GM18511 (cell line): ENCODE results near the gene SNU13.
A peak's percentile ranks its signal among the peaks of the same experiment; 100 is the strongest.
"Not testable (repeated sequence)": the region's sequence is repeated elsewhere in the genome, so short reads cannot be mapped to it uniquely, and the experiment has no call there.

Source experiments
- ATAC-seq: cut with Tn5 transposase; IDR thresholded peaks from one replicate; pipeline ENCODE4 v1.9.1; 2021; ENCODE audit warnings: mild to moderate bottlenecking, moderate library complexity; ENCODE audit not compliant: unreplicated experiment

Gene SNU13

GRCh38 chr22:41688365-41689211 is at the start of gene SNU13:
Gene SNU13, minus strand, starts transcription at chr22:41688867. Its CDS starts 71 bp downstream, at chr22:41688796.
- peak; percentile 78 for ATAC-seq

GRCh38 chr22:41733241-41733640 is 44.6 kb upstream of the SNU13 start:
- not testable (repeated sequence) for ATAC-seq

DNA sequence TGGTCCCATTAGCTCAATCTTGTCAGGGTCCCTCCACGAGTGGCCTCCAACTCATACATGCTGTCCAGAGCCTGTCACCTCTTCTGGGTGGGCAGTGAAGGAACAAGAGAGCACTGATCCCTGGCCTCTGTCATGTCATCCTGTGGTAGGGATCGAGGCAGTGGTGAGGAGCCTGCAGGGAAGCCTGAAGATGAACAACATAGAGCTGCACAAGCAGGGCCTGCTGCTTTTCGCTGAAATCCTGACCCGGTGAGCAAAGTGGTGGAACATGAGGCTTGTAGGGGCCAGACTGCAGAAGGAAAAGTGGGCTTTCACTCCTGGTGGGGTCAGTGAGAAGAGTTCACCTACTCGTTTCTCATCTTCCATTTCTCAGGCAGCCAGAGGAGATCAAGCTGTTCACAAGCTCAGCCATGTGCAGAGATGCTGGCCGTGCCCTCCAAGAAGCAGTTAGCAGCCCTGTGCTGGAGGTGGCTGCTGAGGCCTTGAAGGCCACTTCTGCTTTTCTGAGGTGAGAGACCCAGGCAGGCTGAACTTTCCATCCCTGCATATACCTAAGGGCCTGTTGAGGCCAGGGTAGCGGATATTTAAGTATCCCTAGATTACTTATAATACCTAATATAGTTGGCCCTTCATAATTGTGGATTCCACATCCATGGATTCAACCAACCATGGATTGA is 43.6 kb upstream of the SNU13 start:
- no peak for ATAC-seq

- ATAC-seq = no peak
Measured at GRCh38 chr22:41731609-41732008, 42.9 kb upstream of the SNU13 start.

GRCh38 chr22:41725510-41726110 is 36.9 kb upstream of the SNU13 start:
- no peak for ATAC-seq

DNA sequence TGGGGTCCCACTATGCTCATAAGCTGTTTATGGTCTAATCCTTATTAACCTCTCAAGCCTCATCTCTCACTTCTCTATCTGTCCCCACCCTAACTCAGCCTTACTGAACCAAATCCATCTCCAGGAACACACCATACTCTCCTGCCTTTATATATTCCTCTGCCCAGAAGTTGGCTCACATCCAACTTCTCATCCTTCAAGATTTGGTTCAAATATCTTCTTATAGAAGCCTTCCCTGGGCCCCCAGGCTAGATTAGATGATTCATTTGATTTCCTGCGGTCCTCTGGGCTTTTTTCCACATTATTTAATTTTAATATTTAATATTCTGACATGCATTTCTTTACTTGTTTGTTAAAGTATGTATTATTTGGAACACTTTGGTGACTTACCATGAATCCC is 33.8 kb upstream of the SNU13 start:
- no peak for ATAC-seq

DNA sequence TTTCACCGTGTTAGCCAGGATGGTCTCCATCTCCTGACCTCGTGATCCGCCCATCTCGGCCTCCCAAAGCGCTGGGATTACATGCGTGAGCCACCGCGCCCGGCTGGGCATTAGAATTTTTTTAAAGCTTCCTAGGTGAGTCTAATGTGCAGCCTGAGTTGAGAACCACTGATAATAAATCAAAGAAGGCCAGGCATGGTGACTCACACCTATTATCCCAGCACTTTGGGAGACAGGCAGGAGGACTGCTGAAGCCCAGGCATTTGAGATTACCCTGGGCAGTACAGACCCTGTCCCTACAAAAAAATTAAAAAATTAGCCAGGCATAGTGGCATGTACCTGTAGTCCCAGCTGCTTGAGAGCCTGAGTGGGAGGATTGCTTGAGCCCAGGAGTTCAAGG is 24.3 kb upstream of the SNU13 start:
- ATAC-seq = no peak

DNA sequence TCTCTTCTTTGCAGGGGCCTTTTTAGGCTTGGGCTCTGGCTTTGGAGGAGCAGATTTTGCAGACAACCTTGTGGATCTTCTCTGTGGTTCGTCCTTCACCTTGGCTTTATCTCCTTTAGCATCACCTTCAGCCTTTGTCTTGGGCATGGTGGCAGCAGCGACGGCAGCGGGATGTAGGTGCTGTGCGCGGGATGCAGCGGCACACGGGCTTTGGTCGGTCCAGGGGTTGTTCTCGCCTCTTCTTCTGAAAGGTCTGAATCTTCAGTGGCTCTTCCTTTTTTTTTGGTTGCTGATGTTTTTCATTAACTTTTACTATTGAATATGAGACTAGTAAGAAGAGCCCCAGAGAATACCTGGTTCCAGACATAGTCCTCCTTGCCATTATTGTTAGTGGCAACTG is 20.7 kb upstream of the SNU13 start:
- no peak for ATAC-seq

DNA sequence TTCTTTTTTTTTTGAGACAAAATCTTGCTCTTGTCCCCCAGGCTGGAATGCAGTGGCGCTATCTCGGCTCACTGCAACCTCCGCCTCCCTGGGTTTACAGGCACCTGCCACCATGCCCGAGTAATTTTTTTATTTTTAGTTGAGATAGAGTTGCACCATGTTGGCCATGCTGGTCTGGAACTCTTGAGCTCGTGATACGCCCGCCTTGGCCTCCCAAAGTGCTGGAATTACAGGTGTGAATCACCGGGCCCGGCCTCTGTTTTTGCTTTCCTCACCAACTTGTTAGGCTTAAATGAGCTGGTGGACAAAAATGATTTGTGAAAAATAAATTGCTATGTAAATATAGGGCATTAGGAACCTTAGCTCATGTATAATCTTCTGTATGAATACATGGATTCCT is 14.1 kb upstream of the SNU13 start:
- ATAC-seq = no peak

GRCh38 chr22:41700108-41700364 is 11.4 kb upstream of the SNU13 start:
- ATAC-seq = no peak

DNA sequence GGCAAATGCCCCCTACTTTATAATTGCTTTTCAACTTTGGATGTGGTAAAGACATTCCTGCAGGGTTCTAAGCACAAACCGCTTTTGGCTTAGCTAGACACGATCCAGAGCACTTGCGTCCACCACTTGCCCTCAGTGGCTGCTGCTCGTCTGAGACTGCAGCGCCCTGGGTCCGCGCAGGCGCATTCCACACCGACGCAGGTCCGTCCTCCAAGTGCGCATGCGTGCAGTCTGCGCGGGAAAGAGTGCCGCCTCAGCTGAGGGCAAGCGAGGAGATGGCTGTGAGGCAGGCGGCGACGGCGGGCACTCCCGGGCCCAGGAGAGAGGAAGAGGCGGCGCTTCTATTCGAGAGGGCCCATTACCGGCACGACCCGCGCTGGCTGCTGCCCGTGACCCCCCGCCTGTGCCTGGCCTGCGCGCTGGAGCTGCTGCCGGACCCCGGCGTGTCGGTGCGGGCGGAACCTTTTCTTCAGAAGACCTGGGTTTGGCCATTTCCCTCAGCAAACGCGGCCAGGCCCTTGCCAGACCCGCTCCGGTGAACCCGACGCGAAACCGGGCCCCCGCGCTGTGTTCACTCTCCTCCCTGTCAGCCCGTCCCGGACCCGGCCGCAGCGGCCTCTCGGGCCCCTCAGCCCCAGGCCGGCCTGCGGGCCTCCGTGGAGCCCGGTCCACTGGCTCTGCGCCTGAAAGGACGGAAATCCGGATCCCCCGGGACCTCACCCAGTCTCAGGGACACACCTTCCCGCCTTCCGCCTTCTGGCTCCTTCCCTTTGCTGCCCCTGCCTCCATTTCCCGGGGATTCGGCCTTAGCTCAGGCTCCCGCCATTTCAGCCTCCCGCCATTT is 10.8 kb upstream of the SNU13 start, which contains the start of gene MEI1:
TSS of gene MEI1 (plus strand) at position 240 of the 844 bp plus-strand sequence. CDS start at position 276, 36 bp downstream.
- ATAC-seq = no peak

GRCh38 chr22:41697126-41697775 is 8.6 kb upstream of the SNU13 start:
- peak; percentile 75 for ATAC-seq

GRCh38 chr22:41696703-41697102 is 8.0 kb upstream of the SNU13 start:
- ATAC-seq = no peak

- ATAC-seq = no peak
Measured at GRCh38 chr22:41695211-41695610, 6.5 kb upstream of the SNU13 start.

DNA sequence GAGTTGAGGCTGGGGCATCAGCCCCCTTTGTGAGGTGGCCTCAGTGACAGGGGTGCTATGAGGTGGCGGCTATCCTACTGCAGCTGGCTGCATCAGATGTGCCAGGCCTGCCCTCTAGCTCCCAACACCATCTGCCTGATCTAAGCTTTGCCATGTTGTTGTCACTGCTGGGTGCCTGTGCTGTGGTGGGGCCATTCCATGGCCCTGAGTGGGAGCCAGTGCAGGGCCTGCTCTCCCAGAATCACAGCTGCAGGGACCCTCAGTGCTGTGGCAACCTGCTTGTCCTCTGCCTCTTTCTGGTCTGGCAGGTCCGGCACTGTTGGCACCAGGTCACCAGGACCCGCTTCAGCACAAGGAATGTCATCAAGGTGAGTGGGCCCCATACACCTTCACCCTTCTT is 1.8 kb upstream of the SNU13 start:
- ATAC-seq = no peak

DNA sequence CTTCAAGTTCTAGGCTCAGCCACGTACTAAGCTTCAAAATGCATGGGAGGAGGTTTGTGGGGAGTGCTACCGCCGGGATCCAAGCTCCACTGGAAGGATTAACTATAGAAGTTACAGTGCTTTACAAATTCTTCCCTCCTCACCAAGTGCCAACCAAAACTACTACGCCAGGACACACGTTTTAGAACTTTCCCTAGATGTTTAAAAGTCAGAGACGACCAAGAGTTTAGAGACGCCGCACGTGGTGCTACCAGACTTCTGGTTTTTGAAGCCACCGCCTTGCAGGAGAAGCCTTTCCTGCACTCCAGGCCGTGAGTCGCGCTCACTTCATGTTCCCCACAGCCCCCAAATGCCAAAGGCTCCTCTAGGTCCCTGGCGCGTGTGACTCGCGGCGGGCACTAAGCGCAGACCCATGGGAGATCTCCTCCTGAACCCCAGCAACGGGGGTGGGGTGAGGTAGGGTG is 734 bp downstream of the SNU13 start:
- no peak for ATAC-seq

DNA sequence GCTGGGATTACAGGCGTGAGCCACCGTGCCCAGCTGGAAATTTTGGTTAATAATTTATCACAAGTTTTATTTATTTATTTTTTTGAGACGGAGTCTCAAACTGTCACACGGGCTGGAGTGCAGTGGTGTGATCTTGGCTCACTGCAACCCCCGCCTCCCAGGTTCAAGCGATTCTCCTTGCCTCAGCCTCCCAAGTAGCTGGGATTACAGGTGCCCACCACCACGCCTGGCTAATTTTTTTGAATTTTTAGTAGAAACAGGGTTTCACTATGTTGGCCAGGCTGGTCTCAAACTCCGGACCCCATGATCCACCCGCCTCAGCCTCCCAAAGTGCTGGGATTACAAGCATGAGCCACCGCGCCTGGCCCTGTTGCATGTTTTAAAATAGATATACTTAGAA is 1.8 kb downstream of the SNU13 start:
- not testable (repeated sequence) for ATAC-seq

DNA sequence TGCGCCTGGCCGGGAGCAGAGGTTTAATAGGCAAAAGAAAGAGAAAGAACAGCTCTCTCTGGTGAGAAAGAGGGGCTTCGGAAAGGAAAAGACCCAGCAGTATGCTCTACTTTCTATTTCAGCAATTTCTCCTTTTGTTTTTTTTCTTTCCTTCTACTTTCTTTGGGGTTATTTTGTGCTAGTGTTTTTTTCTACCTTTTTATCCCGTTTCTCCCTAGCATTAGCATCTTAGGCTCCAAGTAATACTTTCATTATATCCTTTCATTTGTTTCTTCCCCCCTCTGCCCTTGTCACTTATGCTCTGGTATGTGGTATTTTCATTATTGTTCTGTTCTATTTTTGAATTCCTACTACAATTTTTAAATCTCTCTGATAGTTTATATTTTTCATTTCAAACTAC is 4.5 kb downstream of the SNU13 start:
- ATAC-seq = no peak

DNA sequence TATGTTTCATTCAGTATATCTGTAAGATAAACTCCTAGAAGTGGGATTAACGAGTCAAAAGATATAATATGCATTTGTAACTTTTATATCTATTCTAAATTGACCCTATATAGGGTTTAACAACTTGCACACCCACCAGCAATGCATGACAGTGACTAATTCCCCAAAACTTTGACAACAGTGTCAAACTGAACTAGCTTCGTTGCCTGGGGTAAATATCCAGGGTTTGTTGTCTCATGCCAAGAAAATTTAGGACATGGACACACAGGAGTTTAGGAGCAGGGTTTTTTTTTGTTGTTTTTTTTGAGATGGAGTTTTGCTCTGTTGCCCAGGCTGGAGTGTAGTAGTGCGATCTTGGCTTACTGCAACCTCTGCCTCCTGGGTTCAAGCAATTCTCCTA is 5.1 kb downstream of the SNU13 start:
- ATAC-seq = no peak

GRCh38 chr22:41683052-41683451 is 5.6 kb downstream of the SNU13 start:
- ATAC-seq = no peak
